NT2/D1 (cell line): ENCODE results near the gene PARN.

ENCODE experiments used
- SUZ12 ChIP-seq: IDR thresholded peaks from 2 replicates; pipeline ENCODE4 v1.6.1; 2011; ENCODE audit not compliant: insufficient read length, insufficient read depth; ENCODE audit errors: extremely low read depth
- YY1 ChIP-seq: IDR thresholded peaks from 2 replicates; pipeline ENCODE4 v1.6.1; 2011; ENCODE audit not compliant: insufficient read length, insufficient read depth
- ZNF274 ChIP-seq: IDR thresholded peaks from 2 replicates; pipeline ENCODE4 v1.6.1; 2011; ENCODE audit warnings: mild to moderate bottlenecking, low read depth, low read length

DNA sequence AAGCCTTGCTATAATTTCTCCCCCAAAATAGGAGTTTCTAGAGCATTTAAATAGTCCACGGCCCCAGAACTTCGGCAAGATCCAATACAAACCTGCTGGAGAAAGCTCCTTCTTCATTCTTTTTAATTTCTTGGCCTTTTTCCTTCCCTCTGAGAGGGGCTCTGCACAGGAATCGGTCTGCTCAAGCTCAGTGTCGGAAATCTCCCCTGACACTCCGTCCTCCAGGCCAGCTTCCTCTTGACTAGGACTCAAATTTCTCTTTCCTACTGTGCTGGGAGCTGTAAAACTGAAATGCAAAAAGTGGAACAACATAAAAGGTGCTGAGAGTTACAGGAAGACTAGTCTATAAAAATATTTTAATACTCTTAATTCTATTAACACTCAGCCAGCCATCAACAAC is 183.3 kb downstream of the PARN start:
- TF ChIP-seq SUZ12 (no peak), ZNF274 (no peak), YY1 (no peak)
